Brain microvascular endothelial cell (primary cell): ENCODE data around the gene AFF1.

Experiments
- DNase-seq: peaks from one replicate; pipeline ENCODE4 v3.0.0-alpha.2; 2020
- H3K27ac ChIP-seq: fragments of 250-450 bp; sonication (Bioruptor Pico); 2 replicates; pipeline ENCODE4 v1.5.1; 2020; ENCODE audit warnings: mild to moderate bottlenecking, moderate library complexity
- H3K27me3 ChIP-seq: fragments of 250-450 bp; sonication (Bioruptor Pico); replicated peaks from 2 replicates; pipeline ENCODE4 v1.5.1; 2020; ENCODE audit warnings: mild to moderate bottlenecking
- H3K36me3 ChIP-seq: fragments of 250-450 bp; sonication (Bioruptor Pico); replicated peaks from 2 replicates; pipeline ENCODE4 v1.5.1; 2020; ENCODE audit warnings: mild to moderate bottlenecking
- H3K4me3 ChIP-seq: 2 replicates; pipeline ENCODE4 v1.5.1; 2011; ENCODE audit warnings: low read depth, mild to moderate bottlenecking, control low read depth, low read length, moderate library complexity
- CTCF ChIP-seq: IDR thresholded peaks from 2 replicates; pipeline ENCODE4 v1.5.1; 2011; ENCODE audit warnings: low read depth, mild to moderate bottlenecking, moderate library complexity, low read length, control low read depth, inconsistent platforms; ENCODE audit errors: missing control alignments
- in situ Hi-C: cut with HindIII; loops from 2 replicates; pipeline ENCODE4 v1.10.0; 2017; ENCODE audit warnings: low sequenced_read_pairs, low pct_ligation_motif_present

AFF1 gene

DNA sequence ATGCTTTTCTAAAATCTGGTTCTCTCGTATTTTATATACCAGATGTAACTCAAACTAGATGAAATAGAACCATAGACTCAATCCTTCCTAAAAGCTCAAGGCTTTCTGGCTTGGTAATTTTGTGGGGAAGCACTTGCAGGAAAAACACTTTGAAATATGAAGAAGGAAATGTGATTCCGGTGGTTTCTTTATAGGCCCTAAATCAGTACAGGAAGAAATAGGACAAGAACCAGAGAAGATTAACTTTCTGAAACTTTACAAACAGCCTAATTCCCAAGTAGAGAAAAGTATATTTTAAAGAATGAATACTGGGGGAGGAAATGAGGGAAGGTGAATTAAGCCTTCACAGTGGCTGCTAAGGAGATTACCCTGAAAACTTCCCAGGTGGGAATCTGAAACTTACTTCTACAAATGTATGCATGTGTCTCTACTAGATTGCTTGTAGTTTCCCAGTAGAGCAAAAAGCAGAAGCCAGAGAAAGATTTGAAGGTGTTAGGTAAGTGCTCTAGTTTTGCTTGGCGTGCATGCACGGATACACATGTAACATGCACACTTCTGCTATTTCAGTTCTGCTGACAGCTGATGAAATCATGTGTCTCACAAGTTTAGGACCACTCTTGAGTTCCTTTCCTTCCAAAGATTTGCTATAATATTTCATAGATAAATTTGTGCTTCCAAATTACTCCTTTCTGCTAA, 92.1 kb downstream of the AFF1 start:
- H3K27me3 ChIP-seq, result no peaks in the 10 kb centered on the region
- DNase-seq, result no peak
- no peaks in the 10 kb centered on the region for H3K36me3 ChIP-seq
- in situ Hi-C loops, result no loop called here
- H3K4me3 ChIP-seq, result no peak overlapping the region
- no peak overlapping the region for H3K27ac ChIP-seq
- no peak for TF ChIP-seq CTCF

GRCh38 chr4:87029356-87029755, 94.5 kb downstream of the AFF1 start:
- DNase-seq, result no peak
- Histone ChIP-seq H3K27me3 (no peaks in the 10 kb centered on the region), H3K27ac (no peak overlapping the region), H3K4me3 (no peak overlapping the region), H3K36me3 (no peaks in the 10 kb centered on the region)
- in situ Hi-C loops, result no loop called here
- no peak for TF ChIP-seq CTCF

- H3K27ac ChIP-seq, result no peak overlapping the region
- in situ Hi-C loops, result no loop called here
- no peak for TF ChIP-seq CTCF
These were observed 95.3 kb downstream of the AFF1 start for GRCh38 chr4:87030124-87030523.

GRCh38 chr4:87030755-87031441, 96.1 kb downstream of the AFF1 start:
- TF ChIP-seq CTCF, result no peak
- Histone ChIP-seq H3K27me3 (no peaks in the 10 kb centered on the region), H3K36me3 (no peaks in the 10 kb centered on the region), H3K27ac (no peak overlapping the region), H3K4me3 (no peak overlapping the region)
- in situ Hi-C loops, result no loop called here
- no peak for DNase-seq

More at GRCh38 chr4:87030124-87030523, 95.3 kb downstream of the AFF1 start:
- Histone ChIP-seq H3K36me3 (no peaks in the 10 kb centered on the region), H3K27me3 (no peaks in the 10 kb centered on the region), H3K4me3 (no peak overlapping the region)
- no peak for DNase-seq

DNA sequence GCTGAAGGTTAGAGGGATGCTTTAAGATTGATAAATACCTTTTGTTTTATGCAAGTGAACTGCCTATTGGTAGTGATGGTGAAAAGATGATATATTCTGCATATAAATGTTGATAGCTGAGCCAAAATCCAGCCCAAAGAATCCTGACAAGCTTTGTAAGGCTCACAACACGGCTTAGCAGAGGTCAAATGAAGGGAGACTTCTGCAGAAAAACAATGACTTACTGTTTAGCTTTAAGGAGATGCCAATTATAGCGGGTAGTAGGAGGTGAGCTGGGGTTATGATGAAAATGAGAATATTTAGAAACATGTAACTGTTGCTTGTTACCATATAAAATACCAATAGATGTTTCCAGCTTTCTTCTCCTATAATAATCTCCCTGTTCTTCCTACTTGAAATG, 97.1 kb downstream of the AFF1 start:
- in situ Hi-C loops, result no loop called here
- no peak for TF ChIP-seq CTCF
- no peak overlapping the region for H3K4me3 ChIP-seq
- no peaks in the 10 kb centered on the region for H3K36me3 ChIP-seq
- H3K27me3 ChIP-seq, result no peaks in the 10 kb centered on the region
- H3K27ac ChIP-seq, result no peak overlapping the region
- no peak for DNase-seq
